Esophagus muscularis mucosa (tissue), 3 donors: ENCODE measurements around the gene PPP1R3A.

Experiments
- POLR2A ChIP-seq: fragments of 450-650 bp; IDR thresholded peaks from one replicate; pipeline ENCODE4 v1.6.1; 2017; ENCODE audit warnings: antibody characterized with exemption, moderate library complexity, mild to moderate bottlenecking, low read depth
- TF ChIP-seq, protein P1 (sequence below), 3 experiments: fragments of 200-600 bp in 2 of 3; fragments of 450-650 bp in 1 of 3; sonication (generic) in 2 of 3; IDR thresholded peaks; one replicate each; pipeline ENCODE4 v1.5.1; 2017 to 2019; ENCODE audit warnings: antibody characterized with exemption in 3 of 3, mild to moderate bottlenecking in 2 of 3, moderate library complexity in 1 of 3

DNA sequence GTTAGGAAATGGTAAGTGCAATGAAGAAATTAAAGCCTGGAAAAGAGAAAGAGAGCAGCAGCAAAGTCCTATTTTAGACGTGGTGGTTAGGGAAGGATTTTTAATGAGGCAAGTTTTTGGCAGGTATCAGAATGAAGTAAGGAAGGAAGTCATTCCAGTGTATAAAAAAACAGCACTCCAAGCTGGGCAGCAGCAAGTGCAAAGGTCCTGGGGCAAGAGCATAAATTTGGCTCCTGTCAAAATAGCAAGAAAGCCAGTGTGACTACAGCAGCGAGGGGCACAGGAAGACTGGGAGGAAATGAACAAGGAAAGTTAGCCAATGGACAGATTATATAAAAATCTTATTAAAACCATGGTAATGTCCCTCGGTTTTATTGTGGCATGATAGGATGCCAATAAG, 90.2 kb downstream of the PPP1R3A start:
- no peak for TF ChIP-seq POLR2A
- TF ChIP-seq, protein P1, sequence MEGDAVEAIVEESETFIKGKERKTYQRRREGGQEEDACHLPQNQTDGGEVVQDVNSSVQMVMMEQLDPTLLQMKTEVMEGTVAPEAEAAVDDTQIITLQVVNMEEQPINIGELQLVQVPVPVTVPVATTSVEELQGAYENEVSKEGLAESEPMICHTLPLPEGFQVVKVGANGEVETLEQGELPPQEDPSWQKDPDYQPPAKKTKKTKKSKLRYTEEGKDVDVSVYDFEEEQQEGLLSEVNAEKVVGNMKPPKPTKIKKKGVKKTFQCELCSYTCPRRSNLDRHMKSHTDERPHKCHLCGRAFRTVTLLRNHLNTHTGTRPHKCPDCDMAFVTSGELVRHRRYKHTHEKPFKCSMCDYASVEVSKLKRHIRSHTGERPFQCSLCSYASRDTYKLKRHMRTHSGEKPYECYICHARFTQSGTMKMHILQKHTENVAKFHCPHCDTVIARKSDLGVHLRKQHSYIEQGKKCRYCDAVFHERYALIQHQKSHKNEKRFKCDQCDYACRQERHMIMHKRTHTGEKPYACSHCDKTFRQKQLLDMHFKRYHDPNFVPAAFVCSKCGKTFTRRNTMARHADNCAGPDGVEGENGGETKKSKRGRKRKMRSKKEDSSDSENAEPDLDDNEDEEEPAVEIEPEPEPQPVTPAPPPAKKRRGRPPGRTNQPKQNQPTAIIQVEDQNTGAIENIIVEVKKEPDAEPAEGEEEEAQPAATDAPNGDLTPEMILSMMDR (IDR thresholded peaks at IDR 0.05): no peak
